Activated CD4-positive, CD25-positive, alpha-beta regulatory T cell (primary cell): ENCODE data around the gene SMOC2.

Experiments
- DNase-seq, 4 experiments: peaks; one replicate each; lab custom pipeline; 2025; lab: John Stamatoyannopoulos, UW

SMOC2 gene

DNA sequence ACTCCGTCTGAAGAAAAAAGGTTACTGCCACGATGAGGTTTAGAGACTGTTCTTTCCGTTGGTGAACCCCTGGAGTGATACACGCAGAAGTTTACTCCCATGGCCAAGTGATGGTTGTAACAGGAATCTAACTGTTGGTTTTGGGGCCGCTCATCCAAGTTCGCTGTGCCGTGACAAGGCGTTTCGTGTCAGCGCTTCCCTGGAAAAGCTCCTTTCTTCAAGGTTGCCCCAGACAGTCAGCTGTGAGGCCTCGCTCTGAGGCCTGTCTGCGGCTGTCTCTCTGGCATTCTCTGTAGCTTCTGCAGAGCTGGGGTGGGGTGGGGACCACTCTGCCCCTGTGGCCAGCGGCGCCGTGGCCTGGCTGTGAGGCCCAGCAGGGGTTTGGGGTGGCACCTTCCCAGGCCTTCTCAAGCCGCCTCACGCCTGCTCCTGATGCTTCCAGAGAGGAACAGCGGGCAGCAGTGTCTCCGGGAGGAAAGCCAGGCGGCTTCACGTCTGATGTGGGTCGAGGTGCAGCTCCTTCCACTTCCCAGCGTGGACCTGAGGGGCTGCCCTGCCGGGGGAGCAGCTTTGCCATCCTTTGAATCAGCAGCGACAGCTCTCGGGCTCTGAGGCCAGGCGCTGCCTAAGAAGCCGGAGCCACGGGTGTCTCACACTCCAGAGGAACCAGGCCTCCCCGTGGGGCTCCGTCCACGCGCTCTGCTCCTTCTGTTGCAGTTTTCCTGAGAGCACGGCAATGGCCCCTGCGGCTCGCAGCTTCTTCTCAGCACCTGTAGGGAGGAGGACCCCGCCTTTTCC is 76.2 kb downstream of the SMOC2 start:
- no peak for DNase-seq

DNA sequence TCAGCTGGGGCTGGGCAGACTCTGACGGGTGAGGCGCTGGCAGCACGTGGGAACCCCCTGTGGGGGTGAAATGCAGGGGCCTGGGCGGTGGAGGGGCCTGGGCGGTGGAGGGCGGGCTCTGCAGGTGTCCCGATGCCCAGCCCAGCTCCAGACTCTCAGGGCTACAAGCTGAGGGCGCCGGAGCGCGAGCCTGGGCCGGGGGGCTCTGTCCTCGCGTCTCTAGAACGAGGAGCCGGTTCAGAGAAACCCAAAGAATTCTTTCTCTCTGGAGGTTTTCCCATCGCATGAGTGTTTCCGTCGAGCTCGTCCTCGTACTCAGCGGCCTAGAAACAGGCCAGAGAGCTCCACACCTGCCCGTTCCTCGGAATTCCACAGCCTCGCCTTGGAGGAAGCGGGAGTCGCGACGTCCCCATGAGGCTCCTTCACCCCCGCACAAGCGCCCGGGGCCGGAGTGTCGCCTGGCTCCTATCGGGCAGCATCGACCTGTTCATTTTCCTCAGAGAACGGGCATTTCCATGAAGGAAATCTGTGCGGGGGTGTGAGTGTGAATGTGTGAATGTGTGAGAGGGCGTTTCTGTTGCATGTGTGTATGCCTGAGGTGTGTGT is 76.9 kb downstream of the SMOC2 start:
- no peak for DNase-seq

DNA sequence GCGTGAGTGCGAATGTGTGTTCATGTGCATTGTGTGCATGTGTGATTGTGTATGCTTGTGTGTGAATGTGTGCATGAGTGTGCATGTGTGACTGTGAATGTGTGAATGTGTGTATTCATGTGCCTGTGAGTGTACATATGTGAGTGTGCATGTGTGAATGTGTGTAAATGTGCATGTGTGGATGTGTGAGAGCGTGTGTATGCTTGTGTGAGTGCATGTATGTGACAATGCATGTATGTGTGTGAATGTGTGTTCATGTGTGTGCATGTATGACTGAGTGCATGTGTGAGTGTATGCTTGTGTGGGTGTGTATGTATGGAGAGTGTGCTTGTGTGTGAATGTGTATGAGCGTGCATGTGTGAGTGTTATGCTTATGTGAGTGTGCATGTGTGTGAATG is 77.4 kb downstream of the SMOC2 start:
- DNase-seq = no peak

DNA sequence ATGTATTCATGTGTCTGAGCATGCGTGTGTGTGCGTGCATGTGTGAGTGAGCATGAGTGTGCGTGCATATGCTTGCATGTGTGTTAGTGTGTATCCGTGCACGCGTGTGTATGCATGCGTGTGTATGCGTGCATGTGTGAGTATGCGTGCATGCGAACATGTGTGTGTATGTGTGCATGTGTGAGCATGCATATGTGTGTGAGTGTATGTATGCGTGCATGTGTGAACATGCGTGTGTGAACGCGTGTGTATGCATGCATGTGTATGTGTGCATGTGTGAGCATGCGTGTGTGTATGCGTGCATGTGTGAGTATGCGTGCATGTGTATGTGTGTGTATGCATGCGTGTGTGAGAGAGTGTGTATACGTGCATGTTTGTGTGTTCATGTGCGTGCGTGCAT is 77.9 kb downstream of the SMOC2 start:
- no peak for DNase-seq

DNA sequence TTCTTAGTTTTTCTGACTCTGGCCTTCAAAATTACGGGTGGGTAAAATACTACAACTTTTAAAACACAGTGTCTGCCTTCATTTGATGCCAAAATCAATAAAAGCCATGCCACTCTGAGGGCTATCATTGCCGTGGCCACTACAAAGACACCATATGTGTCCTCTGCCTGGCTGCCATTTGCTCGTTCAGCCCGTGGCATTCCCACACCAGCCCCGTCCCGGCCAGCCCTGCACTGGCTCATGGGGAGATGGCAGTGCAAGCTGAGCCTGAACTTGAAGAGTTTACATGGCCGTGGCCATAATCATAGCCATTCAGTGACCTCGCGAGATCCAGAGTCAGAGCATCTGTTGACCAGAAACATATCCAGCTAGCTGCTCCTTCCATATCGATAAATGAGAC is 79.2 kb downstream of the SMOC2 start:
- DNase-seq = no peak

DNA sequence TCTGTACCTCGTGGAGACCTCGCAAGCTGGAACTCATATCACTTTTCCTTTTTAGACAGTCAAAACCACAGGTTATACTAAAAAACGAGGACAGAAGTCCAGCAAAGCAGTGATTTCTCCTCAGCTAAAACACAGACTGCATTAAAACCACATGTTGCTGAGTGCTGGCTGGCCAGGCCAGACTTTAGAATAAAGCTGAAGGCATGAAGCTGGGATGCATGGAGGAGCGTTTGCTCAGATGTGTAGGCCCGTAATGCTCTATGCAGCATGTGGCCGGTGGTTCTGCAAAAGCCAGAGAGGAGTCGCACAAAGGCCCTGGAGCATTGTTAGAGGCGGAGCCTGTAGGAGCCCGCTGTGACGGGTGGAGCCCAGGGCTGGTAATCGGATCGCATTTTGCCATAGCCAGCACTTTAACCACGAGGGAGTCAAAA is 83.6 kb downstream of the SMOC2 start:
- no peak for DNase-seq

DNA sequence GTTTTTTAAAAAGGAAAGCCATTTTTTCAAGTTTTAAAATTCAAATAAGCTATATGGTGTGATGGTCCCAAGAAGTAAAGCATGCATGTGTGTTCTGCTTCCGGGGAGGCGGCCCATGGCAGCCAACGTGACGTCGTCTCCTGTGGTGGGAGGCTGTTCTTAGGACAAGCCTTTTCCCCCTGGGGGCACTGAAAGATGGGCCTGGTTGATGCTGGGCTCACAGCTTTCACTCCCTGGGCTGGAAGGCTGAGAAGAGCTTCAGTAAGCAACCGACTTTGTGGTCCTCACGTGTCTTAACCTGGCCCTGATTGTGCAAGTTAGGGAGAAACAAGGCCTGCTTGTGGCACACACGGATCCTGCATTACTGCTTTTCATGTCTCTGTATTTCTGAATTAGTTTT is 84.1 kb downstream of the SMOC2 start:
- no peak for DNase-seq

DNA sequence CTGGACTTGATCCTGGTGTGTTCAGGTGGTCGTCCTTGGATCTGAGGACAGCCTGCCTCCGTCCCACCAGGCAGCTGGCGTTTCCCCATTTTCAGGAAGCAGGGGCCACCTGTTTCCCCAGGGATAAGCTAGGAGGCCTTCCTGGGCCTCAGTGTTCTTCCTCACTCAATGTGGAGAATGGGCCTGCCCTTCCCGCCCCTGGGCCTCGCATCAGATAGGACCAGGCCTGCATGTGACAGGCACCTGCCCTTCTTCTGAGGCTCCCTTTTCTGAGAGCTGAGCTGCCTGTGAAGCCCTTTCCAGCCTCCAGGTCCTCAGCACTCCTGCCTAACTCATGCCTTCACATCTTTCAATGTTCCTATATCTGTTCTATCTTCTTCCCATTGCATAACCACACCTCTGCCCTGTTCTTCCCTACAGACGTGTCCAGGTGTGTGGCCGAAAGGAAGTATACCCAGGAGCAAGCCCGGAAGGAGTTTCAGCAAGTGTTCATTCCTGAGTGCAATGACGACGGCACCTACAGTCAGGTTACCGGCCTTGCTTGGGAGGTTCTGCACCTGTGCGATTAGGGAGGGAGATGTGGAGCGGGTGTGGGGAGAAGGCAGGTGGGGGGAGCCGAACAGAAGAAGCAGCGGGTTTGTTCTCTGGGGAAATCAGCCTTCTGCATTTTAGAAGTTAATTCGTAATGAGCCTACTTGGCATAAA is 85.1 kb downstream of the SMOC2 start:
- DNase-seq = no peak

DNA sequence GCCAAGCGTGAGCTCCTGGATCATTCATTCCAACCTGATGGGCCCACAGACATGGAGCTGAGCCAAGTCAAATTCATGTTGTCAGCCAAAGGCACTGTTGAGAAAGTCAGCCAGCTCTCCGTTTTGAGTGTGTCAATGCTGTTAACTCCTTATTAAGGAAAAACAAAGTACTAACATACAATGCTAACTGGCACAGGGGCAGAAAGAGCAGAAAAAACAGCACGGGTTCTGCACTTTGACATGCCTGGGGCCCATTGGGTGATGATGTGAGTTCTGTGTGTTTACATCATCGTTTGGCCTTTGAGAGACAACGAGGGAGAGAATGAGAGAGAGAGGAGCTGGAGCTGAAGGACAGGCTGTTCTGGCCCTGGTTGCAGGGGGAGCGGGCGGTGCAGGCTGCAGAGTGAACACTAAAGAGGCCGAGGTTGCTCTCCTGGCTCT is 85.9 kb downstream of the SMOC2 start:
- DNase-seq = no peak

DNA sequence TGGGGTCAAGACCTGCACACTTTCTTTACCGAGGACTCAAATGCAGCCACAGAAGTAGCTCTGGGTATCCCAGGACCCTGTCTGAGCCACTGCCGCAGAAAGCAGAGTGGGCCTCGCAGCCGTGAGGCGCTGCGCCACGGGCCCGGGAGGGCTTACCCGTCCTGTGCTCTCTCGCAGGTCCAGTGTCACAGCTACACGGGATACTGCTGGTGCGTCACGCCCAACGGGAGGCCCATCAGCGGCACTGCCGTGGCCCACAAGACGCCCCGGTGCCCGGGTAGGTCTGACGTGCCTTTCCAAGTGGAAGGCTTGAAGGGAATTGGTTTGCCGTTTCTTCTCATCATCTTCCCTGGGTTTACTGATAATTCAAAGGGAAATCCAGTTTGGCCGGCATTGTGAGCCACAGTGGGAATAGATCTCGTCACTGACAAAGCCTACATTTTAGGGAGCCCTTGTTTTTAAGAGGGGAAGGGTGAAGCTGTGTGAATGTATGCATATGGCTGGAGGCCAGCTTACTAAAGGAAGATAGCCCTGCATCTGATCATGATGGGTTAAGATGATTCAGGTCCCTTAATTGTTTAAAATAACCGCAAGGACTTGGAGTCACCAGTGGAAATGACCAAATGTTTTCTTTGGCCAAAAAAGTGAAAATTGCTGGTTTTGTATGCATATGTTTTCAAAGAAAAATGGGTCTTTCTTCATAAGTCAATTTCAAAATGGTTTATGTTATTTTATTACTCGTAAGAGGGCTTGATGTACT is 86.6 kb downstream of the SMOC2 start:
- DNase-seq = no peak

DNA sequence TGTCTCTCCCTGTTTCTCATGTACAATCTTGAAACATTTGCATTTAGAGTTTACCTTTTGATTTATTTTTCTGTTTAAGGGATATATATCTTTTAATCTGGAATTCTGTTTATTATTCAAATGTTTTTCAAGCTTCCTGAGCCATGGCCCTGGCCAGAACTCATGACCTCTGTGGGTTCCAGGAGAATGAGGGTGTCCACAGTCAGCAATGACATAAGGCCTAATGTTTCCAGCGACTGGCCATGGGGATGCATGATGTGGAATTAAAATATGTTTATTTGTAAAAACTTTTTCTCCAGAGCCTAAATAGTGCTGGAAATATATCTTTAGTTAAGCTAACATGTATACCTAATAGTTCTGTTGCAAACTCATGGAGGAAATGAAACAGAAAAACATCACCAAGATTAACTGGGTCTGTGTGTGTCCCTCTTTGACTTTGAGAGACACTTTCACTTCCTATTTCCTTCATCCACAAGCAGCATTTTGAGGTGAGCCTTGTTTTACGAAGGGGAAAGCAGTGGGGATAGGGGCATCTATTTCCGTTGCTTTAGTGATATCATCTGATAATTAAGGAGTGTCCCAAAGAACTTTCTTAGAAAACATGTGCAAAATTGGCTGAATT is 87.6 kb downstream of the SMOC2 start:
- DNase-seq = no peak

DNA sequence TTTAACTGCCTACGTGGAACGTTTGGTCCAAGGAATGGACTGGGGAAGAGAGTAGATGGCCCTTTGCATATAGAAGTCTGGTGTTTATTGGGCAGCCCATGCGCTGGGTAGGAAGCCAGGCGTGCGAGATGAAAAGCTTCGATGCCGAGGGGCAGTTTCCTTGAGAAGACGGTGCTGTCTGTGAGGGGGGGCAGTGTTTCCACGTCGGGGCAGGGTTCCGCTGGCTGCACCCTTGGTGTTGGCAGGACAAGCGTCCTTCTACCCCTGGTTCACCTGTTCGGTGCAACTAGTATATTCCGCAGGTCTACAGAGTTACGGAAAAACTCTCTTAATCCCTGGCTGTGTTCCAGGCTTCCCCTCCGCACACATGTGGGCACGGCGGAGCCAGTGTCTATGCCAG is 88.2 kb downstream of the SMOC2 start:
- no peak for DNase-seq

DNA sequence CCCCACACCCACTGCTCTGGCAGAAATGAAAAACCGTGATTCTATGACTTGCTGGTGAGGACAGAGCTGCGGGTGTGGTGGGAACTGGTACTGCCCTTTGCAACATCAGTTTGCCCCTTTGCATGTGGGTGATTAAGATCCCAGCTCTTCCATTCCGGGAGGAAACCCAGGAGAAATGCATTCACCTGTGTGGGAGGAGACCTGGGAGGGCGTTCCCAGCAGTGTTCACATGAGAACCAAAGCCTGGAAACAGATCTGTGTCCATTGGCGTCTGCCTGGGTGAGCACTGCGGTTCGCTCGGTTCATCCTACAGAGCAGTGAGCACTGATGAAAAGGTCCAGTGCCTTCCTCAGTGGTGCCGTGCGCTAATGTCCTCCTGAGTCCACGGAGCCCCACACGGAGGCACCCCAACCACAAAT is 89.7 kb downstream of the SMOC2 start:
- DNase-seq = no peak

DNA sequence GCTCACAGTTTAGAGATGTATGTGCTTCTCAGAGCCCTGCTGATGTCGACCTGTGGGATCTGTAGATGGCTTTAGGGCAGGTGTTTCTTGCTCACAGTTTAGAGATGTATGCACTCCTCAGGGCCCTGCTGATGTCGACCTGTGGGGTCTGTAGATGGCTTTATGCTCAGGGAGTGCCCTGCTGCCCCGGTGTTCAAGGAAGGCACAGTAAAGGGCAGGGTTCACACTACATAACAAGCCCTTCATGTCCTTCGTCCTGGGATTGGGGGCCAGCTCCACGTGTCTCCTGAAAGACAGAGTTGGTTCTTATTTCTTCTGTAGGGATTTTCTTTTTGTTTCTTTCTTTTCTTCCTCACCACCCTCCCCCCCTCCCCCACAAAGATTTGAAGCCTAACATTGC is 91.1 kb downstream of the SMOC2 start:
- DNase-seq = no peak

DNA sequence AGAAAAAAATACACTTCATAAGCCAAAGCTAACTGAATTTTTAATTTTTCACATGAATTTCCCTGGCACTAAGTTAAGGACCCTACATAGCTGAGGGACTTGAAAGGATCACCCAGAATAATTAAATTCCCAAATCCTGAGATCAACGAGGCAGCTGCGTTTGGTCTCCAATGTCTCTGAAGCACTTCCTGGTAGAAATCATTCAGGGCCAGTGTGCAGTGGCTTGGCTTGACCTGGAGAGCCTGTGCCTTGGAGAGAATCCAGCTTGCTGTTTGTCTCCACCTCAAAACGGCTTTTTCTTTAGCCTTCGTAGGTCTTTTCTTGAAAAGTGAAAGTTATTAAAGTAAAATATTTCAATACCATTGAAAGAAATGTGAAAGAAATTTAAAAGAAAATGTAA is 92.4 kb downstream of the SMOC2 start:
- DNase-seq = no peak

DNA sequence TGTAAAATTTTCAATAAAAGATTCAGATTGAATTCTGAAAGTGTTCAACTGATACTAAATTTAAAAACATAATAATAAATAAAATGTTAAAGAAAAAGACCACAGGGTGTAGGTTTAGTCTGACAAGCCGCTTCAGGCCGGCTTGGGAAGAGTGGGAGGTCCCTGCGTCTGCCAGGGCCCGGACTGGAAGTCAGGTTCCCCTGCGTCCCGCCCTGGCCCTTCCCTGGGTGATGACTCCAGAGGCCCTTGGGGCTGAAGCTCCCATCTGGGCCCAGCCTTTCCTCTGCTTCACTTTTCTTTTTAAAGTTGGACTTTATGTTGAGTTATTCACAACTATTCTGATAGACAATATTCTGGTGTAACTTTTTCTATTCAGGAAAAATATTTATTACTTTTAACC is 93.3 kb downstream of the SMOC2 start:
- no peak for DNase-seq

DNA sequence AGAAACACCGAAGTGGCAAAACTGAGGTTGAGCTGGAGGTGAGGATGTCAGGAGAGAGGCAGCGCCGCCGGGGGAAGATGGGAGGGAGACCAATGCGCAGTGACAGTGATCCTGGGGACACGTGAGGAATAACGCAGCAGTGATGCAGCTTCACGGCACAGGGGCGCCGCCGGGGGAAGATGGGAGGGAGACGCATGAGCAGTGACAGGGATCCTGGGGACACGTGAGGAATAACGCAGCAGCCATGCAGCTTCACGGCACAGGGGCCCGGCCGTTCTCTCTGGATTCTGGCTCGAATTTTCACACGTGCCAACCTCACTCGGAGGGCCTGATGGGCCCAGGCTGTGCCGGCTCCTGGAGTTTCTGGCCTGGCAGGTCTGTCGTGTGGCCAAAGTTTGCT is 94.7 kb downstream of the SMOC2 start:
- no peak for DNase-seq

DNA sequence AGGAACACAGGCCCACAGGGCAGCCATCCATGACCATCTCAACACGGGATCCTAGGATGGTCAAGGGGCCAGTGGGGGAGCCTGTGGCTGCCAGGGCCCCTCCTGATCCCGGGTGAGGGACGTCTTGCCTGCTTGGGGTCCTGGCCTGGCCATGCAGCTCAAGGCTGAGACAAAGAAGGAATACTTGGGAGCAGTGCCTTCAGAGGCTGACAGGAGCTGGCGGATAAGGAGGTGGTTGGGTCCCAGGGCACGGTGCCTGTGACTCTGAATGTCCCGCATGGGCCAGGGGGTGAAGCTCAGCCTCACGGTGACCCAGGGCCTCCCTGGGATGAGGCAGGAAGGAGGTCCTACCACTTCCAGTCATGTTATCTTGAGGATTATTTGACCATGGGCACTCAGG is 95.2 kb downstream of the SMOC2 start:
- DNase-seq = no peak

DNA sequence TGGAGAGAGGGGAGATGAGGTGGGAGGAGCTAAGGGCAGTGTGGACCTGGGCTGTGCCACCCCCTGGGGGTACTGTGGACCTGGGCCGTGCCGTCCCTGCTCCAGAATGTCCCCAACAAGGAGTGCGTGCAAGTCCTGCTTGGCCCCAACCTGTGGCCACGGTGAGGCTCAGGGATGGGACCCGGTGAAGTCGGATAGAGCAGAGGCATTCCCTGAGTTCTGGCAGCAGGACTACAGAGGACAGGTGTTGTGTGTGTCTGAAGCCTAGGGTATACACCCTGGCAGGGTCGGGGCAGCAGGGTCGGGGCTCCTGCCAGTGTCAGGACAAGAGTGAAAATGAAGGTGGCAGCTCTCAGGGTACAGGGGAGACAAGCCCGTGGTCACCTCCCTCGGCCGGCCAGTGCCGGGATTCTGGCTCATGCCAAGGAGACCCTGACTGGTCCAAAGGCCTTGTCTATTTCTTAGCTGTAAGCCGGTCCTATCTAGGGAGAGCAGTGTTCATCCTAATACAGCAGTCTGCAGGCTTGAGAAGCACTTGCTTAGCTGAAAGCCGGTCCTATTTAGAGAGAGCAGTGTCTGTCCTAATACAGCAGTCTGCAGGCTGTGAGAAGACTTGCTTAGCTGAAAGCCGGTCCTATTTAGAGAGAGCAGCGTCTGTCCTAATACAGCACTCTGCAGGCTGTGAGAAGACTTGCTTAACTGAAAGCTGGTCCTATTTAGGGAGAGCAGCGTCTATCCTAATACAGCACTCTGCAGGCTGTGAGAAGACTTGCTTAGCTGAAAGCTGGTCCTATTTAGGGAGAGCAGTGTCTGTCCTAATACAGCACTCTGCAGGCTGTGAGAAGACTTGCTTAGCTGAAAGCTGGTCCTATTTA is 95.9 kb downstream of the SMOC2 start:
- no peak for DNase-seq

DNA sequence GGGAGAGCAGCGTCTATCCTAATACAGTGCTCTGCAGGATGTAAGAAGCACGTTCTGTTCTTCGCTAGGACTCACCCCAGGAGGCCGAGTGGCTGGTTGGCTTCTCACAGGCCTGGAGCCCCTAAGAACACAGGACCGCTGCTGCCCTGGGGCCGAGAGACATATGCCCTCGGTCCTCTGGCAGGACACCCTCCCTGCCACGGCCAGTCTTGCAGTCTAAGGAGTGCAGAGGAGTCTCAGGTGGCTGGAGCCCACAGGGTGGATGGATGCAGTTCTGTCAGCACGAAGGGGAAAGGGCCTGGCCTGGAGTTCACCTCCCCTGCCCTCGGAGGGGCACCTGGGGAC is 96.5 kb downstream of the SMOC2 start:
- no peak for DNase-seq
